ENCODE data around the gene PABPC1L.

Gene PABPC1L

GRCh38 chr20:44883214-44883902 lies 26.5 kb upstream of the PABPC1L start:
- no CpG with 5 or more reads among the region's 7 CpGs for whole genome bisulfite sequencing, 2 donors (ENCODE audit: extremely low coverage in 2 of 2, insufficient read length in 2 of 2, insufficient replicate concordance in 1 of 2)
- Histone ChIP-seq H3K14ac (ENCODE audit: low read length) (no peak overlapping the region), H2AK5ac (ENCODE audit: low read depth, low read length) (no peak overlapping the region), H3K27ac (replicated peaks; ENCODE audit: low read length) (no peak overlapping the region), H2BK5ac (ENCODE audit: low read length) (no peak overlapping the region), H3K9me3 (replicated peaks in 1 of 2; ENCODE audit: control insufficient read depth in 2 of 2, insufficient read depth in 1 of 2, low read depth in 1 of 2, low read length in 2 of 2) (peaks cover 0 to 2% of the 10 kb centered on the region in 2 donors), H2AFZ (ENCODE audit: low read length) (no peak overlapping the region), H2BK120ac (ENCODE audit: low read depth, low read length) (no peak overlapping the region), H4K8ac (ENCODE audit: low read depth, low read length) (no peak overlapping the region), H3K23ac (ENCODE audit: low read depth, low read length, poor library complexity) (no peak overlapping the region), H3K4me3 (ENCODE audit: low read length in 2 of 2) (no peak overlapping the region), H2BK12ac (ENCODE audit: low read length) (no peak overlapping the region), H3K27me3 (ENCODE audit: control insufficient read depth in 3 of 3, insufficient read depth in 3 of 3, low read depth in 1 of 3, low read length in 3 of 3) (peaks cover 0 to 4% (median 0%) of the 10 kb centered on the region in 3 experiments), H3K4ac (ENCODE audit: low read length) (no peak overlapping the region), H3K18ac (ENCODE audit: low read length) (no peak overlapping the region), H2BK15ac (ENCODE audit: low read length) (no peak overlapping the region), H3K79me1 (ENCODE audit: low read depth, low read length) (peaks cover 7% of the 10 kb centered on the region), H3K36me3 (replicated peaks in 1 of 2; ENCODE audit: control insufficient read depth in 2 of 2, insufficient read depth in 2 of 2, low read length in 2 of 2) (peaks cover 0 to 9% of the 10 kb centered on the region in 2 donors), H3K4me2 (ENCODE audit: insufficient read depth, low read length, poor library complexity, severe bottlenecking) (no peak overlapping the region), H3K4me1 (ENCODE audit: control insufficient read depth in 2 of 2, insufficient read depth in 1 of 2, low read depth in 1 of 2, low read length in 2 of 2) (peaks cover 8 to 10% of the 10 kb centered on the region in 2 donors), H3K9ac (ENCODE audit: low read depth, low read length, poor library complexity) (no peak overlapping the region), H4K91ac (ENCODE audit: low read depth, low read length, poor library complexity) (no peak overlapping the region)
- DNase-seq (ENCODE audit: low spot score) = no peak

DNA sequence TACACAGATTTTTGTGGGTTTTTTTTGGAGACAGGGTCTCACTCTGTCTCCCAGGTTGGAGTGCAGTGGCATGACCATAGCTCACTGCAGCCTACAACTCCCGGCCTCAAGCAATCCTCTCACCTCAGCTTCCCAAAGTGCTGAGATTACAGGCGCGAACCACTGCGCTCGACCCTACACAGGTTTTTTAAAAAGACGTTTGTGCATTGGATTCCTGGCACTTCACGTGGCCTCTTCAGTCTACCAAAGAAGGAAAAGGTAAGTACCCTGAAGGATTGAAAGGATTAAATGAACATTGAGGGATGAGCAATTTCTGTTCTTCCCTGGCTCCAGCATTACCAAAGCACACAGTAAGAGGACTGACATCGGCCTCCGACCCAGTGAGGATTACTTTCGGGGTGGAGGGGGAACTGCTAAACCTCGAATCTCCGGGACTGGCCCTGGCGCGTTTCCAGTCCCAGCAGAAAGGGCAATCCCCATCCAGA lies 24.9 kb upstream of the PABPC1L start:
- Histone ChIP-seq H3K23ac (ENCODE audit: low read depth, low read length, poor library complexity) (peak overlapping the region; percentile 99), H2BK15ac (ENCODE audit: low read length) (no peak overlapping the region), H3K4me2 (ENCODE audit: insufficient read depth, low read length, poor library complexity, severe bottlenecking) (peak overlapping the region; percentile 48), H3K18ac (ENCODE audit: low read length) (peak overlapping the region; percentile 66), H2AK5ac (ENCODE audit: low read depth, low read length) (no peak overlapping the region), H3K27ac (replicated peaks; ENCODE audit: low read length) (peak overlapping the region; percentile 85), H3K27me3 (ENCODE audit: control insufficient read depth in 3 of 3, insufficient read depth in 3 of 3, low read depth in 1 of 3, low read length in 3 of 3) (no peaks in the 10 kb centered on the region), H4K91ac (ENCODE audit: low read depth, low read length, poor library complexity) (no peak overlapping the region), H3K14ac (ENCODE audit: low read length) (no peak overlapping the region), H3K79me1 (ENCODE audit: low read depth, low read length) (peaks cover 7% of the 10 kb centered on the region), H2BK120ac (ENCODE audit: low read depth, low read length) (no peak overlapping the region), H3K4me3 (ENCODE audit: low read length in 2 of 2) (peak overlapping the region; percentile 53 to 78), H2AFZ (ENCODE audit: low read length) (peak overlapping the region; percentile 80), H3K9me3 (replicated peaks in 1 of 2; ENCODE audit: control insufficient read depth in 2 of 2, insufficient read depth in 1 of 2, low read depth in 1 of 2, low read length in 2 of 2) (peaks cover 0 to 2% of the 10 kb centered on the region in 2 donors), H2BK5ac (ENCODE audit: low read length) (no peak overlapping the region), H3K36me3 (replicated peaks in 1 of 2; ENCODE audit: control insufficient read depth in 2 of 2, insufficient read depth in 2 of 2, low read length in 2 of 2) (peaks cover 0 to 25% of the 10 kb centered on the region in 2 donors), H2BK12ac (ENCODE audit: low read length) (no peak overlapping the region), H4K8ac (ENCODE audit: low read depth, low read length) (no peak overlapping the region), H3K4me1 (ENCODE audit: control insufficient read depth in 2 of 2, insufficient read depth in 1 of 2, low read depth in 1 of 2, low read length in 2 of 2) (peaks cover 8 to 12% of the 10 kb centered on the region in 2 donors), H3K9ac (ENCODE audit: low read depth, low read length, poor library complexity) (peak overlapping the region; percentile 50), H3K4ac (ENCODE audit: low read length) (no peak overlapping the region)
- DNase-seq (ENCODE audit: low spot score) = no peak
- no CpG with 5 or more reads among the region's 14 CpGs for WGBS, 2 donors (ENCODE audit: extremely low coverage in 2 of 2, insufficient read length in 2 of 2, insufficient replicate concordance in 1 of 2)

DNA sequence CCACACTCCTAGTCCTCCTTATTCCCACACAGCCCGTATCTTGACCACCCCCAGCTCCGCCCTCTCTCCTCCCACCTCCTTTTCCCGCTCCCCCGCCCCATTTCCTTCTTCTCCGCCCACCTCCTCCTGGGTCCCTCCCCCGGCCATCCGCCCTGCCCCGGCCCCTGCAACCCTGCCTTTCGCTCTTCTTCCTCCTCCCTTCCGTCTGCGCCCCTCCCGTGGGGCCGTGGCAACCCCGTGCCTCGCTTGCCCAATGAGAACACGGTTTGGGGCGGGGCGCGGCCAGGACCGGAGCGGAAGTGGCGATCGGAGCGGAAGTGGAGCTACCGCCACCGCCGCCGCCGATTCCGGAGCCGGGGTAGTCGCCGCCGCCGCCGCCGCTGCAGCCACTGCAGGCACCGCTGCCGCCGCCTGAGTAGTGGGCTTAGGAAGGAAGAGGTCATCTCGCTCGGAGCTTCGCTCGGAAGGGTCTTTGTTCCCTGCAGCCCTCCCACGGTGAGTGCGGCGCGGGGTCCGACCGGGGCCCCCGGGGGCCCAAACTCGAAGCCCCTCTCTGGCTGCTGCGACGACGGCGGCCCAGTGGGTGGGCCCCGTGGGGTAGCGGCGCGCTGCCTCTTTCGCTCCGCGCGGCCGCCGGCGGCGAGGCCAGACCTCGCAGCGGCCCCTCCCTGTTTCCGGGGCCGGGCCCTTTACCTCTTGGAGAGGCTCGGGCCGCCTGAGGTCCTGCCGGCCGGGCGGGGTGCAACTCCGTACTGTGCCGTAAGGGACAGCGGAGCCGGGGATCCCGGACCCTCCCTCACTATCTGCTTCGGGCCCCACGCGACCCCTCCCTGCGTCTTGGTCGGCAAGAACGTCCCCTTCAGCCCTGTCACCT lies 24.2 kb upstream of the PABPC1L start, which contains the start of gene YWHAB:
TSS of gene YWHAB (plus strand) at position 314 of the 874 bp plus-strand sequence. CDS start 15,829 bp downstream, outside the sequence.
- Histone ChIP-seq H2BK120ac (ENCODE audit: low read depth, low read length) (no peak within 1 kb of the TSS), H3K36me3 (replicated peaks in 1 of 2; ENCODE audit: control insufficient read depth in 2 of 2, insufficient read depth in 2 of 2, low read length in 2 of 2) (peaks cover 0 to 28% of the 10 kb centered on the region in 2 donors), H3K9me3 (replicated peaks in 1 of 2; ENCODE audit: control insufficient read depth in 2 of 2, insufficient read depth in 1 of 2, low read depth in 1 of 2, low read length in 2 of 2) (peaks cover 0 to 2% of the 10 kb centered on the region in 2 donors), H3K4me3 (ENCODE audit: low read length in 2 of 2) (peak within 1 kb of the TSS; percentile 78 to 98), H3K4ac (ENCODE audit: low read length) (no peak within 1 kb of the TSS), H3K4me1 (ENCODE audit: control insufficient read depth in 2 of 2, insufficient read depth in 1 of 2, low read depth in 1 of 2, low read length in 2 of 2) (peaks cover 8 to 12% of the 10 kb centered on the region in 2 donors), H3K27ac (replicated peaks; ENCODE audit: low read length) (peak within 1 kb of the TSS; percentile 85), H2BK5ac (ENCODE audit: low read length) (peak within 1 kb of the TSS; percentile 45), H3K79me1 (ENCODE audit: low read depth, low read length) (peaks cover 7% of the 10 kb centered on the region), H2AFZ (ENCODE audit: low read length) (peak within 1 kb of the TSS; percentile 93), H4K8ac (ENCODE audit: low read depth, low read length) (no peak within 1 kb of the TSS), H4K91ac (ENCODE audit: low read depth, low read length, poor library complexity) (no peak within 1 kb of the TSS), H3K9ac (ENCODE audit: low read depth, low read length, poor library complexity) (peak within 1 kb of the TSS; percentile 96), H3K4me2 (ENCODE audit: insufficient read depth, low read length, poor library complexity, severe bottlenecking) (peak within 1 kb of the TSS; percentile 75), H3K14ac (ENCODE audit: low read length) (peak within 1 kb of the TSS; percentile 96), H3K23ac (ENCODE audit: low read depth, low read length, poor library complexity) (peak within 1 kb of the TSS; percentile 99), H2BK15ac (ENCODE audit: low read length) (no peak within 1 kb of the TSS), H2BK12ac (ENCODE audit: low read length) (no peak within 1 kb of the TSS), H3K27me3 (ENCODE audit: control insufficient read depth in 3 of 3, insufficient read depth in 3 of 3, low read depth in 1 of 3, low read length in 3 of 3) (no peaks in the 10 kb centered on the region), H2AK5ac (ENCODE audit: low read depth, low read length) (peak within 1 kb of the TSS; percentile 47), H3K18ac (ENCODE audit: low read length) (peak within 1 kb of the TSS; percentile 98)
- no CpG with 5 or more reads among the region's 88 CpGs for WGBS, 2 donors (ENCODE audit: extremely low coverage in 2 of 2, insufficient read length in 2 of 2, insufficient replicate concordance in 1 of 2)
- peak; percentile 96 for DNase-seq (ENCODE audit: low spot score)
